ENCODE results near the gene FAM222A.

DNA sequence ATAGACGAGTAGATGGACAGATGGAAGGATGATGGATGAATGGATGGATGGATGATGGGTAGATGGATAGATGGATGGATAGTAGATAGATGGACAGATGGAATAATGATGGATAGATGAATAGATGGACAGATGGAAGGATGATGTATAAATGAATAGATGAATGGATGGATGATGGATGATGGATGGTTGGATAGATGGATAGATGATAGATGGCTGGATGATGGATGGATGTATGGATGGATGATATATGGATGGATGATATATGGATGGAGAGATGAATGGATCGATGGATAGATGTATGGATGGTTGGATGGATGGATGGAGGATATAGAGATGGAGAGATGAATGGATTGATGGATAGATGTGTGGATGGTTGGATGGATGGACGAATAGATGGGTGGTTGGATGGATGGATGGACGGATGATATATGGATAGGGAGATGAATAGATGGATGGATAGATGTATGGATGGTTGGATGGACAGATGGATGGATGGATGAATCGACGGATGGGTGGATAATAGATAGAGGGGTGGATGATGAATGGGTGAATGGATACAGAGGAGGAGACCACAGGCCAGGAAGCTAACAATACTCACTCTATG lies 100.3 kb downstream of the FAM222A start:
- TF ChIP-seq, protein P1, sequence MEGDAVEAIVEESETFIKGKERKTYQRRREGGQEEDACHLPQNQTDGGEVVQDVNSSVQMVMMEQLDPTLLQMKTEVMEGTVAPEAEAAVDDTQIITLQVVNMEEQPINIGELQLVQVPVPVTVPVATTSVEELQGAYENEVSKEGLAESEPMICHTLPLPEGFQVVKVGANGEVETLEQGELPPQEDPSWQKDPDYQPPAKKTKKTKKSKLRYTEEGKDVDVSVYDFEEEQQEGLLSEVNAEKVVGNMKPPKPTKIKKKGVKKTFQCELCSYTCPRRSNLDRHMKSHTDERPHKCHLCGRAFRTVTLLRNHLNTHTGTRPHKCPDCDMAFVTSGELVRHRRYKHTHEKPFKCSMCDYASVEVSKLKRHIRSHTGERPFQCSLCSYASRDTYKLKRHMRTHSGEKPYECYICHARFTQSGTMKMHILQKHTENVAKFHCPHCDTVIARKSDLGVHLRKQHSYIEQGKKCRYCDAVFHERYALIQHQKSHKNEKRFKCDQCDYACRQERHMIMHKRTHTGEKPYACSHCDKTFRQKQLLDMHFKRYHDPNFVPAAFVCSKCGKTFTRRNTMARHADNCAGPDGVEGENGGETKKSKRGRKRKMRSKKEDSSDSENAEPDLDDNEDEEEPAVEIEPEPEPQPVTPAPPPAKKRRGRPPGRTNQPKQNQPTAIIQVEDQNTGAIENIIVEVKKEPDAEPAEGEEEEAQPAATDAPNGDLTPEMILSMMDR (IDR thresholded peaks at IDR 0.05), result no peak
- no peak for TF ChIP-seq EZH2 (IDR thresholded peaks at IDR 0.05)
